Suppressor macrophage treated with lipopolysaccharide for 1 hour (primary cell): ENCODE data around the gene RAB6B.

Source experiments
- DNase-seq, 3 donors: peaks; one replicate each; pipeline ENCODE4 v3.0.0-alpha.2; 2020 to 2022

RAB6B gene

GRCh38 chr3:133930341-133930933 lies 34.8 kb upstream of the RAB6B start:
- DNase-seq = peak in 2 of 3 donors; percentile 34 to 49

GRCh38 chr3:133928903-133929607 lies 33.4 kb upstream of the RAB6B start:
- DNase-seq = no peak

- no peak for DNase-seq
Measured at GRCh38 chr3:133928136-133928893, 32.6 kb upstream of the RAB6B start.

- peak; percentile 72 to 94 (median 83) for DNase-seq
Measured at GRCh38 chr3:133927540-133928066, 31.9 kb upstream of the RAB6B start.

- peak in 1 of 3 donors; percentile 4 for DNase-seq
Measured at GRCh38 chr3:133926736-133927539, 31.3 kb upstream of the RAB6B start.

- DNase-seq = no peak
Measured at GRCh38 chr3:133925960-133926735, 30.5 kb upstream of the RAB6B start.

GRCh38 chr3:133924041-133924440 lies 28.4 kb upstream of the RAB6B start:
- DNase-seq = no peak

- no peak for DNase-seq
Measured at GRCh38 chr3:133921592-133921991, 25.9 kb upstream of the RAB6B start.

GRCh38 chr3:133917144-133917543 lies 21.5 kb upstream of the RAB6B start:
- DNase-seq = no peak

GRCh38 chr3:133915685-133916658 lies 20.3 kb upstream of the RAB6B start:
- no peak for DNase-seq

GRCh38 chr3:133914839-133915600 lies 19.3 kb upstream of the RAB6B start:
- no peak for DNase-seq

GRCh38 chr3:133910422-133910821 lies 14.7 kb upstream of the RAB6B start:
- DNase-seq = no peak

- no peak for DNase-seq
Measured at GRCh38 chr3:133905376-133905775, 9.7 kb upstream of the RAB6B start.

GRCh38 chr3:133901847-133902246 lies 6.2 kb upstream of the RAB6B start:
- no peak for DNase-seq

GRCh38 chr3:133901083-133901482 lies 5.4 kb upstream of the RAB6B start:
- no peak for DNase-seq

GRCh38 chr3:133899311-133899710 lies 3.6 kb upstream of the RAB6B start:
- no peak for DNase-seq

- DNase-seq = no peak
Measured at GRCh38 chr3:133897547-133897946, 1.9 kb upstream of the RAB6B start.

- no peak for DNase-seq
Measured at GRCh38 chr3:133896002-133896761, 500 bp upstream of the RAB6B start.
